ENCODE data around the gene CFAP157. TPM values are rescaled to one million over a fixed set of nuclear protein-coding genes. Genes with fewer than 3 reads are reported as not detected.

Gene CFAP157
- not detected in 2 replicates for total RNA-seq

GRCh38 chr9:127706836-127707241, at the start of gene CFAP157:
TSS of gene CFAP157 (plus strand) at chr9:127706988. CDS start at chr9:127707032, 44 bp downstream.

GRCh38 chr9:127715470-127716337, 8.9 kb downstream of the CFAP157 start, which contains the start of the genes PTRH1 and TTC16:
TSS of gene PTRH1 (minus strand) at chr9:127715663. CDS start at chr9:127715639, 24 bp downstream.
TSS of gene TTC16 (plus strand) at chr9:127716079. CDS start at chr9:127716146, 67 bp downstream.

GRCh38 chr9:127734747-127735529, 28.1 kb downstream of the CFAP157 start, which contains the start of gene TOR2A:
TSS of gene TOR2A (minus strand) at chr9:127735294. CDS start at chr9:127735270, 24 bp downstream.

Other genes with a start within 250 kb of the CFAP157 start
- 7.2 and 10.2 TPM in 2 replicates for gene STXBP1, start 94.7 kb upstream of the CFAP157 start, total RNA-seq
- gene PTRH1, start 8.7 kb downstream of the CFAP157 start, total RNA-seq: 19.2 and 34.0 TPM in 2 replicates
- not detected in 2 replicates for gene TTC16, start 9.1 kb downstream of the CFAP157 start, total RNA-seq
- 4.8 and 5.5 TPM in 2 replicates for gene TOR2A, start 28.3 kb downstream of the CFAP157 start, total RNA-seq
- gene SH2D3C, start 71.7 kb downstream of the CFAP157 start, total RNA-seq: under 0.01 TPM in 2 replicates
- gene CDK9, start 79.0 kb downstream of the CFAP157 start, total RNA-seq: 40.1 and 42.2 TPM in 2 replicates
- gene FPGS, start 95.9 kb downstream of the CFAP157 start, total RNA-seq: 86.3 and 124 TPM in 2 replicates
- 0.48 and 0.85 TPM in 2 replicates for gene ENG, start 147.7 kb downstream of the CFAP157 start, total RNA-seq
- 23.6 and 37.9 TPM in 2 replicates for gene AK1, start 170.7 kb downstream of the CFAP157 start, total RNA-seq
- gene ST6GALNAC6, start 192.6 kb downstream of the CFAP157 start, total RNA-seq: 23.0 and 26.3 TPM in 2 replicates
- gene ST6GALNAC4, start 210.1 kb downstream of the CFAP157 start, total RNA-seq: 32.0 and 37.7 TPM in 2 replicates
- 3.8 and 6.0 TPM in 2 replicates for gene PIP5KL1, start 223.8 kb downstream of the CFAP157 start, total RNA-seq
- gene DPM2, start 230.9 kb downstream of the CFAP157 start, total RNA-seq: 12.0 and 13.6 TPM in 2 replicates